Caco-2 (cell line): ENCODE data around the gene STK26. TPM values are rescaled to one million over a fixed set of nuclear protein-coding genes. Genes with fewer than 3 reads are reported as not detected.
"Not testable (repeated sequence)": the region's sequence is repeated elsewhere in the genome, so short reads cannot be mapped to it uniquely, and the experiment has no call there.

ENCODE experiments used
- BruUV-seq: library from RNA; stranded (reverse); fragments of 400-500 nt; replicated peaks from 2 replicates; lab custom pipeline; 2021; lab: Mats Ljungman, UMichigan
- CTCF ChIA-PET: fragments of 300-600 bp; sonication (Branson Sonifier 250); formaldehyde crosslinking; loops from one replicate; lab custom pipeline; 2022; ENCODE audit warnings: antibody characterized with exemption; lab: Charles Lee
- POLR2A ChIA-PET: fragments of 300-600 bp; sonication (Branson Sonifier 250); formaldehyde crosslinking; loops from one replicate; lab custom pipeline; 2022; ENCODE audit warnings: antibody characterized with exemption; lab: Charles Lee
- DNase-seq, 2 experiments: peaks; one replicate each; pipeline versions ENCODE4 v3.0.0 to v3.0.0-alpha.2; 2020 to 2022
- H3K27me3 ChIP-seq: replicated peaks from 2 replicates; pipeline ENCODE4 v1.6.0; 2011; ENCODE audit warnings: low read length; ENCODE audit not compliant: control insufficient read depth, insufficient read depth
- H3K36me3 ChIP-seq: 2 replicates; pipeline ENCODE4 v1.5.1; 2011; ENCODE audit warnings: low read length; ENCODE audit not compliant: control insufficient read depth, insufficient read depth
- H3K4me1 ChIP-seq: fragments of 250-450 bp; sonication (Bioruptor Pico); 2 replicates; pipeline ENCODE4 v1.5.1; 2020; ENCODE audit warnings: mild to moderate bottlenecking
- H3K4me3 ChIP-seq: 2 replicates; pipeline ENCODE4 v1.5.1; 2011; ENCODE audit warnings: low read depth, mild to moderate bottlenecking, control low read depth, low read length
- H3K9me3 ChIP-seq: fragments of 250-450 bp; sonication (Bioruptor Pico); 2 replicates; pipeline ENCODE4 v1.5.1; 2020; ENCODE audit warnings: mild to moderate bottlenecking, moderate library complexity
- H3K27ac Mint-ChIP-seq: one replicate; pipeline ENCODE4 v1.8.0; 2022; ENCODE audit warnings: mixed read lengths; ENCODE audit not compliant: unreplicated experiment
- H3K27me3 Mint-ChIP-seq: one replicate; pipeline ENCODE4 v1.8.0; 2022; ENCODE audit warnings: mixed read lengths; ENCODE audit not compliant: insufficient read depth, unreplicated experiment
- H3K36me3 Mint-ChIP-seq: one replicate; pipeline ENCODE4 v1.8.0; 2022; ENCODE audit warnings: mild to moderate bottlenecking, mixed read lengths; ENCODE audit not compliant: insufficient read depth, unreplicated experiment
- H3K4me1 Mint-ChIP-seq: one replicate; pipeline ENCODE4 v1.8.0; 2022; ENCODE audit warnings: low read depth, mixed read lengths; ENCODE audit not compliant: unreplicated experiment
- H3K4me3 Mint-ChIP-seq: one replicate; pipeline ENCODE4 v1.8.0; 2022; ENCODE audit warnings: mild to moderate bottlenecking, moderate library complexity, mixed read lengths; ENCODE audit not compliant: unreplicated experiment
- H3K9me3 Mint-ChIP-seq: one replicate; pipeline ENCODE4 v1.8.0; 2022; ENCODE audit warnings: mixed read lengths; ENCODE audit not compliant: unreplicated experiment
- intact Hi-C: fragments of 100-400 bp; cut with micrococcal nuclease; formaldehyde crosslinking; loops from one replicate; pipeline ENCODE4 v1.10.0; 2022; ENCODE audit not compliant: unreplicated experiment
- total RNA-seq: library from RNA; stranded (reverse); gene quantifications from 2 replicates; pipeline ENCODE4 v1.2.3, GENCODE V29; 2022
- TF ChIP-seq, protein P1 (sequence below), 2 experiments: fragments of 200-600 bp in 1 of 2; IDR thresholded peaks; 1 replicate in 1 of 2; 2 replicates in 1 of 2; pipeline versions ENCODE4 v1.5.1 to v1.8.0; 2011 to 2022; ENCODE audit warnings: antibody characterized with exemption in 1 of 2, control low read depth in 1 of 2, inconsistent platforms in 1 of 2, low read depth in 1 of 2, low read length in 1 of 2, mild to moderate bottlenecking in 1 of 2, moderate library complexity in 1 of 2; ENCODE audit not compliant: insufficient read depth in 1 of 2, severe bottlenecking in 1 of 2, unreplicated experiment in 1 of 2

The STK26 gene
- total RNA-seq, 1 experiment from 2014 or later: 37.1 TPM

DNA sequence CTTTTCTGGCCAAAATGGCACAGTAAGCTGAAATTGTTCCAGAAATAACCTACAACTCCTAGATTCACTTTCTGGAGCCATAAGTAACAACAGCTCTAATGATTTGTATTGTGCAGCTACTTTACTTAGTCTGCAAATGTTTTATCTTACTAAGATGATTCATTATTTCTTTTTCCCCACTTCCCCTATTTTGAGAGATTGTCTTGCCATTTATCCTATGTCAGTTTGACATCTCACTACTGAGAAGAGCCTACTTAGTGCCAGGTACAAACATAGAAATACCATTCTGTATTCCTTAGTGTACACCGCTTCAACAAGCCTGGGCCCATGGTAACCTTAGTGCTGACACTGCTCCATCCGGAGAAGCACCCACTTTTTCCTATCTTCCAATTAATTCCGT is 13.8 kb upstream of the STK26 start:
- no peak for DNase-seq
- ChIA-PET POLR2A (no interaction called here), CTCF (no interaction called here)
- Histone ChIP-seq H3K36me3 (no peaks in the 10 kb centered on the region), H3K9me3 (no peaks in the 10 kb centered on the region), H3K4me1 (no peaks in the 10 kb centered on the region), H3K27me3 (no peaks in the 10 kb centered on the region), H3K4me3 (no peak overlapping the region)
- H3K9me3 Mint-ChIP-seq: no peaks in the 10 kb centered on the region
- no peak overlapping the region for H3K27ac Mint-ChIP-seq
- no peaks in the 10 kb centered on the region for H3K36me3 Mint-ChIP-seq
- H3K4me3 Mint-ChIP-seq: no peak overlapping the region
- peaks cover 3% of the 10 kb centered on the region for H3K27me3 Mint-ChIP-seq
- intact Hi-C loops: no loop called here
- TF ChIP-seq, protein P1, sequence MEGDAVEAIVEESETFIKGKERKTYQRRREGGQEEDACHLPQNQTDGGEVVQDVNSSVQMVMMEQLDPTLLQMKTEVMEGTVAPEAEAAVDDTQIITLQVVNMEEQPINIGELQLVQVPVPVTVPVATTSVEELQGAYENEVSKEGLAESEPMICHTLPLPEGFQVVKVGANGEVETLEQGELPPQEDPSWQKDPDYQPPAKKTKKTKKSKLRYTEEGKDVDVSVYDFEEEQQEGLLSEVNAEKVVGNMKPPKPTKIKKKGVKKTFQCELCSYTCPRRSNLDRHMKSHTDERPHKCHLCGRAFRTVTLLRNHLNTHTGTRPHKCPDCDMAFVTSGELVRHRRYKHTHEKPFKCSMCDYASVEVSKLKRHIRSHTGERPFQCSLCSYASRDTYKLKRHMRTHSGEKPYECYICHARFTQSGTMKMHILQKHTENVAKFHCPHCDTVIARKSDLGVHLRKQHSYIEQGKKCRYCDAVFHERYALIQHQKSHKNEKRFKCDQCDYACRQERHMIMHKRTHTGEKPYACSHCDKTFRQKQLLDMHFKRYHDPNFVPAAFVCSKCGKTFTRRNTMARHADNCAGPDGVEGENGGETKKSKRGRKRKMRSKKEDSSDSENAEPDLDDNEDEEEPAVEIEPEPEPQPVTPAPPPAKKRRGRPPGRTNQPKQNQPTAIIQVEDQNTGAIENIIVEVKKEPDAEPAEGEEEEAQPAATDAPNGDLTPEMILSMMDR (IDR thresholded peaks at IDR 0.05; ENCODE audit: insufficient read depth in 1 of 2, low read depth in 1 of 2, low read length in 1 of 2, severe bottlenecking in 1 of 2, unreplicated experiment in 1 of 2): no peak
- H3K4me1 Mint-ChIP-seq: peaks cover 7% of the 10 kb centered on the region
- no TSS peak for BruUV-seq

DNA sequence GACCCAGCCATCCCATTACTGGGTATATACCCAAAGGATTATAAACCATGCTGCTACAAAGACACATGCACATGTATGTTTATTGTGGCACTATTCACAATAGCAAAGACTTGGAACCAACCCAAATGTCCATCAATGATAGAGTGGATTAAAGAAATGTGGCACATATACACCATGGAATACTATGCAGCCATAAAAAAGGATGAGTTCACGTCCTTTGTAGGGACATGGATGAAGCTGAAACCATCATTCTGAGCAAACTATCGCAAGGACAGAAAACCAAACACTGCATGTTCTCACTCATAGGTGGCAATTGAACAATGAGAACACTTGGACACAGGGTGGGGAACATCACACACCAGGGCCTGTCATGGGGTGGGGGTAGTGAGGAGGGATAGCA is 12.9 kb upstream of the STK26 start:
- H3K27me3 ChIP-seq, H3K9me3 Mint-ChIP-seq, H3K27me3 Mint-ChIP-seq, H3K4me3 Mint-ChIP-seq, CTCF ChIA-PET, H3K4me1 Mint-ChIP-seq, H3K36me3 Mint-ChIP-seq, H3K36me3 ChIP-seq, POLR2A ChIA-PET, H3K4me3 ChIP-seq, BruUV-seq, H3K27ac Mint-ChIP-seq, intact Hi-C loops, DNase-seq, H3K4me1 ChIP-seq, H3K9me3 ChIP-seq: not testable (repeated sequence)

DNA sequence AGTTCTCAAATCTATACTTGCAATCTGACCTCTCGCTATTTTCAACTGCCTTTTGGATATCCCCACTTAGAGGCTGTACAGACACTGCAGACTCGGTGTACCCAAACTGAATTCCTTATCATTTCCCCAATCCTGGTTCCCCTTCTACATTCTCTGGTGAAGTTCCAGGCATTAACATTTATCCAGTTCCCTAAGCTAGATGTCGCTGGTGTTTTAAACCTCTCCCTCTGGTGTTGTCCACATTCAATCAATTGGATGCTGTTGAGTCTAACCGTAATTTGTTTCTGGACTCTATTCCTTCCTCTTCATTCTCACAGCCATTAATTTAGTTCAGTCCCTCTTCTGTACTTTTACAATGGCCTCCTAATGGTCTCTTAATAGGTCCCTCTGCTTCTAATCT is 7.2 kb upstream of the STK26 start:
- Mint-ChIP-seq H3K36me3 (no peaks in the 10 kb centered on the region), H3K27ac (no peak overlapping the region), H3K27me3 (no peaks in the 10 kb centered on the region), H3K4me3 (no peak overlapping the region), H3K9me3 (no peaks in the 10 kb centered on the region), H3K4me1 (peaks cover 7% of the 10 kb centered on the region)
- intact Hi-C loops: no loop called here
- no peaks in the 10 kb centered on the region for H3K36me3 ChIP-seq
- H3K4me1 ChIP-seq: no peaks in the 10 kb centered on the region
- ChIA-PET POLR2A (no interaction called here), CTCF (no interaction called here)
- TF ChIP-seq, protein P1 (IDR thresholded peaks at IDR 0.05; ENCODE audit: insufficient read depth in 1 of 2, low read depth in 1 of 2, low read length in 1 of 2, severe bottlenecking in 1 of 2, unreplicated experiment in 1 of 2): no peak
- H3K9me3 ChIP-seq: no peaks in the 10 kb centered on the region
- no TSS peak for BruUV-seq
- H3K27me3 ChIP-seq: no peaks in the 10 kb centered on the region
- DNase-seq: no peak
- no peak overlapping the region for H3K4me3 ChIP-seq
